MG63 (cell line): ENCODE measurements around the gene INTS11. TPM values are rescaled to one million over a fixed set of nuclear protein-coding genes. Genes with fewer than 3 reads are reported as not detected.

Experiments used
- DNase-seq: peaks from one replicate; pipeline ENCODE4 v3.0.0-alpha.2; 2020
- H3K27me3 ChIP-seq: fragments of 250-450 bp; sonication (Bioruptor Pico); 2 replicates; pipeline ENCODE4 v1.5.1; 2020; ENCODE audit warnings: mild to moderate bottlenecking, moderate library complexity
- H3K36me3 ChIP-seq: fragments of 250-450 bp; sonication (Bioruptor Pico); 2 replicates; pipeline ENCODE4 v1.5.1; 2020; ENCODE audit warnings: mild to moderate bottlenecking, moderate library complexity
- H3K4me3 ChIP-seq: fragments of 250-450 bp; sonication (Bioruptor Pico); 2 replicates; pipeline ENCODE4 v1.5.1; 2020; ENCODE audit warnings: mild to moderate bottlenecking, moderate library complexity
- H3K9me3 ChIP-seq: fragments of 250-450 bp; sonication (Bioruptor Pico); 2 replicates; pipeline ENCODE4 v1.5.1; 2020; ENCODE audit warnings: mild to moderate bottlenecking, moderate library complexity
- total RNA-seq: library from RNA; depleted of rRNA; stranded (reverse); fragments of >200 nt; shearing (Covaris generic); gene quantifications from 2 replicates; pipeline ENCODE4 v1.2.3, GENCODE V29; 2014; ENCODE audit warnings: low replicate concordance

INTS11 gene
- total RNA-seq, 1 experiment from 2014 or later: 70.5 TPM

DNA sequence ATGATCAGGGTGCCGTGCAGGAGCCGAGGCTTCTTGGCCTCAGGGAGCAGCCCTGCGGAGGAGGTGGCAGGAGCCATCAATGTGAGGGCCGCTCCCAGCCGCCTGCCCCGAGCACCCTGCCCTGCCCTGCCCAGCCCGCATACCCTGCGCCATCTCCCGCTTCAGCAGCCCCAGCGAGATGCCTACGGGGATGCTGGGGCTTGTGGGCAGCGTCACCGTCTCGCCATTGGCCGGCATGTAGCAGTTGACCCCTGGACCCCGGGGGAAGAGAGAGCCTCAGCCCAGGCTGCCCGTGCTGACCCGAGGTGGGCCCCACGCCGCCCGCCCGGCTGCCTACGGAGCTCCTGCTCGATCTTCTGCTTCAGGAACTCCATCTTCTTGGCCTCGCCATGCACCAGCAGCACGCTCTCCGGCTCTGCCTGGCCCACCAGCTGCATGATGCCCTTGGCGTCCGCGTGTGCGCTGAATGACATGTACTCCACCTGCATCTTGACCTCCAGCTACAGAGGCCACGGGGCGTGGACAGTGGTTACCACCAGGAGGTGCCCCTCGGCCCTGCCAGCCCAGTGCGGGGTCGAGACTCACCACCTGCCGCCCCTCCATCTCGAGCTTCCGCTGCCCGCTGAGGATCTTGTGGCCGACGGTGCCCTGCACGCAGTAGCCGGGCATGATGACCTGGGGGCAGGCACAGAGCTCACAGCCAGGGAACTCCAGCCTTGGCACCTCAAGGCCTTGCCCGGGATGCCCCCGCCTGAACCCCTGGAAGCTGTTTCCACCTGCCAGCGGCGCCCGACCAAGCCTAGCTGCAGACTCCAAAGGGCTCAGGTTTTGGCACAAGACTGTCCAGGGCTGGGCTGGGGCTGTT lies 11.8 kb downstream of the INTS11 start:
- no peaks in the 10 kb centered on the region for H3K27me3 ChIP-seq
- H3K36me3 ChIP-seq: peaks cover 65% of the 10 kb centered on the region
- no peak overlapping the region for H3K4me3 ChIP-seq
- DNase-seq: no peak
- H3K9me3 ChIP-seq: no peaks in the 10 kb centered on the region

DNA sequence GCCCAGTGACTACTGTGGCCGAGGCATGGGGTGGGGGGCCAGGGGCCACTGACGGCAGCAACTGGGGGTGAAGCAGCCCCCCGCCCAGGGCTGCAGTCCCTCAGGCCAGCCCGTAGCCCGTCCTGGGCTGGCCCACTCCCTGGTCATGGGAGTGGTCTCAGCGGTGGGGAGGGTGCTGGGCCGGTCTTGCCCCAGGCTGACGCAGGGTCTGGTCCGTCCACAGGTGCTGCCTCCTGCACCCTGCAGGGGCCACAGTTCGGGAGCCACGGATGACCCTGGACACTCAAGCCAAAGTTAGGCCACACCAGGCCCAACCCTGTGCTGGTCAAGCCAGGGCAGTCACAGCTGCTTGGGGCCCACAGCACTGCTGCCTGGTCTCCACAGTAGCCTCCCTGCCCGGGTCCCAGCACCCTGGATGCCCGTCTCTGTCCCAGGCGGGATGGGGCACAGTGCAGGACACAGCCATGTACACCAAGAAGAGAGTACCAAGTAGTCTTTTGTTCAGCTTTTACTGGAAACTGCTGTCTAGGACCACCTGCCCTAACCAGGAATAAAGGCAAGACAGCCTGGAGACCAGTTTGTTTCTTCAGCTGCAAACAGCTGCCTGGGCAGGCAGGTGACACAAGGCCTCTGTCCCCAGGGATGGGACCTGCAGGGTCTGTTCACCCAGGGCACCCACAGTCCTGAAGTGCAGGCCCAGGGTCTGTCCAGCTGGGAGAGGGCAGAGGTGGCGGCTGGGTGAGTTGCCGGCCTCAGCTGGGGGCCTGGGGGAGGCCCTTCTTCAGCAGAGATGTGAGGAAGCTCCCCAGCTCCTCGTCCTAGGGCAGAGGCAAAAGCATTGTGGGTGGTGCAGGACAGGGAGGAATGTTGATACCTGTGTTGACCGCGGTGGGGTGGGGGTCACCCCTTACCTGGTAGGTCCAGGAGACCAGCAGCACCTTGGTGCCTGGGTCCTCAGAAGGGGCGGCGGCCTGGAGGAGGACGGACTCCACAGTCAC lies 13.1 kb downstream of the INTS11 start:
- DNase-seq: no peak
- H3K9me3 ChIP-seq: no peaks in the 10 kb centered on the region
- no peak overlapping the region for H3K4me3 ChIP-seq
- H3K27me3 ChIP-seq: no peaks in the 10 kb centered on the region
- peaks cover 55% of the 10 kb centered on the region for H3K36me3 ChIP-seq

DNA sequence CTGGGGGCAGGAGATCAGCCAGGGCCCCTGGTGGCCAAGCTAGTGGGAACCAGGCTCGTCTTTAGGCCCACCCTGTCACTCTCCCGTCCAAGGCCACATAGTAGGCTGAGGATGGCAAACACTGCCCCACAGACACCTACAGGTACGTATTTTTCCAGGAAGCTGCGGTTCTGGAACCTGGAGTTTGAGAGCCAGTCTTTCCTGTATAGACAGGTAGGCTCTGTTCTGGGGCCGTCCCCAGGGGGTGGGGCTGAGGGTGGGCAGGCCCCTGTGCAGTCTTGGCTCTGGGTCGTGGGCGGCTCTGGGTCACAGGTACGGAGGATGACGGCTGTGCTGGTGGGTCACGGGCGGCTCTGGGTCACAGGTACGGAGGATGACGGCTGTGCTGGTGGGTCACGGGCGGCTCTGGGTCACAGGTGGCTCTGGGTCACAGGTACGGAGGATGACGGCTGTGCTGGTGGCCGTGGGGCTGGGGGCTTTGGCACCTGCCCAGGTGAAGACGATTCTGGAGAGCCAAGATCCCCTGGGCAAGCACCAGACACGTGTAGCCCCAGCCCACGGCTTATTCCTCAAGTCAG lies 13.9 kb downstream of the INTS11 start:
- no peak for DNase-seq
- H3K9me3 ChIP-seq: no peaks in the 10 kb centered on the region
- H3K27me3 ChIP-seq: no peaks in the 10 kb centered on the region
- peaks cover 48% of the 10 kb centered on the region for H3K36me3 ChIP-seq
- H3K4me3 ChIP-seq: no peak overlapping the region

DNA sequence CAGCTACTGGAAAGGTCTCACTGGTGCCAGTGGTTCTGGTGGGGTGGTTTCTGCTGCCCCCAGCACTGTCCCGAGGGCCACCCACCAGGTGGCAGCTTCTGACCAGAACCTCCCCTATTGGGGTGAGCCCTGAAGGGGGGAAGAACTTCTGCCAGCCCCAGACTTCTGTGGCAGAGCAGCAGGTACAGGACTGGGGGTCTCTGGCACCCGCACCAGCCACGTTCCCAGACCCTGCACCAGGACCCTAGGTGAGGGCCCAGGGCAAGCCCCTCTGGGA lies 14.4 kb downstream of the INTS11 start:
- no peaks in the 10 kb centered on the region for H3K9me3 ChIP-seq
- DNase-seq: no peak
- H3K4me3 ChIP-seq: no peak overlapping the region; the same call in 1 of the 2 replicates
- peaks cover 47% of the 10 kb centered on the region for H3K36me3 ChIP-seq
- no peaks in the 10 kb centered on the region for H3K27me3 ChIP-seq

DNA sequence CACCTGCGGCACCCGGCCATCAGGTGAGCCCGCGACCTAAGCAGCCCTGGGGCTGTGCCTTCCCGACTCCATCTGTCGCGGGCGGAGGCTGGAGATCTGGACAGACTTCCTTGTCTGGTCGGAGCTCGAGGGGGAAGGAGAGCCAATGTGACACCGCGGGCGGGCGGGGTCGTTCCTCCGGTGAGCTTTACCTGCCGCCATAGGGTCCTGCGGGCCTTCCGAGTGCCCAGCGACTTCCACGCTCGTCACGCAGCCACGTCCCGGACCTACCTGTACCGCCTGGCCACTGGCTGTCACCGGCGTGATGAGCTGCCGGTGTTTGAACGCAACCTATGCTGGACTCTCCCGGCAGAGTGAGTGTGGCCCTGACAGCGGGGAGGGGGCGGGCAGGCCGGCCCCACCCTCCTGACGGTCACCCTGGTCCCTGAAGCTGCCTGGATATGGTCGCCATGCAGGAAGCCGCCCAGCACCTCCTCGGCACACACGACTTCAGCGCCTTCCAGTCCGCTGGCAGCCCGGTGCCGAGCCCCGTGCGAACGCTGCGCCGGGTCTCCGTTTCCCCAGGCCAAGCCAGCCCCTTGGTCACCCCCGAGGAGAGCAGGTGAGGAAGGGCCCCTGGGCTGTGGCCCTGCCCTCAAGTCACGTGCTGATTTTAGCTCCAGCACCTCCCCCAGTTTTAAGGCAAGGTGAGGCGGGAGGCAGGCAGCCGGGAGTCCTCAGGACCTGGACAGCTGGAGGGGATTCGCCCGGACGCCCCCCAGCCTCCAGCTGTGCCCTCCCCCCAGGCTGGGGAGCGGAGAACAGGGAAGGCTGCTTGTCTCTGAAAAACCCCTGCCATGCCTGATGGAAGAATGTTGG lies 15.0 kb downstream of the INTS11 start:
- Histone ChIP-seq H3K27me3 (no peaks in the 10 kb centered on the region), H3K9me3 (no peaks in the 10 kb centered on the region), H3K36me3 (peaks cover 45% of the 10 kb centered on the region), H3K4me3 (peak overlapping the region; percentile 65)
- no peak for DNase-seq

DNA sequence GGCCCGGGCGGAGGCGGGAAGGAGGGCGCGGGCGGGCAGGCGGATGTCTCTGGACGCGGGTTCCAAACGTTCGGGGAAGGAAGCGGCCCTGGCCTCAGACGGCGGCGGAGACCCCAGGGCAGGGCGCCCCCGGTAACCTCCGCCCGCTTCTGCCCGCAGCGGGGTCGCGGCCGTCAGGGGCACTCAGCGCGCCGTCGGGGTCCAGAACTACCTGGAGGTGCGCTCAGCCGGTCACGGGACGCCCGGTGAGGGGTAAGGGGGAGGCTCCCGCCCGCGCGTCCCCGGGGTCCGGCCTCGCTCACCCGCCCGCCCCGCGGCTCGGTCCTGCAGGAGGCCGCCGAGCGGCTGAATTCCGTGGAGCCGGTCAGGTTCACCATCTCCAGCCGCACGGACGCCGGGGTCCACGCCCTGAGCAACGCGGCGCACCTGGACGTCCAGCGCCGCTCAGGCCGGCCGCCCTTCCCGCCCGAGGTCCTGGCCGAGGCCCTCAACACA lies 15.7 kb downstream of the INTS11 start:
- H3K36me3 ChIP-seq: peaks cover 39% of the 10 kb centered on the region
- H3K9me3 ChIP-seq: no peaks in the 10 kb centered on the region
- no peak for DNase-seq
- peak overlapping the region; percentile 65 for H3K4me3 ChIP-seq
- H3K27me3 ChIP-seq: no peaks in the 10 kb centered on the region

DNA sequence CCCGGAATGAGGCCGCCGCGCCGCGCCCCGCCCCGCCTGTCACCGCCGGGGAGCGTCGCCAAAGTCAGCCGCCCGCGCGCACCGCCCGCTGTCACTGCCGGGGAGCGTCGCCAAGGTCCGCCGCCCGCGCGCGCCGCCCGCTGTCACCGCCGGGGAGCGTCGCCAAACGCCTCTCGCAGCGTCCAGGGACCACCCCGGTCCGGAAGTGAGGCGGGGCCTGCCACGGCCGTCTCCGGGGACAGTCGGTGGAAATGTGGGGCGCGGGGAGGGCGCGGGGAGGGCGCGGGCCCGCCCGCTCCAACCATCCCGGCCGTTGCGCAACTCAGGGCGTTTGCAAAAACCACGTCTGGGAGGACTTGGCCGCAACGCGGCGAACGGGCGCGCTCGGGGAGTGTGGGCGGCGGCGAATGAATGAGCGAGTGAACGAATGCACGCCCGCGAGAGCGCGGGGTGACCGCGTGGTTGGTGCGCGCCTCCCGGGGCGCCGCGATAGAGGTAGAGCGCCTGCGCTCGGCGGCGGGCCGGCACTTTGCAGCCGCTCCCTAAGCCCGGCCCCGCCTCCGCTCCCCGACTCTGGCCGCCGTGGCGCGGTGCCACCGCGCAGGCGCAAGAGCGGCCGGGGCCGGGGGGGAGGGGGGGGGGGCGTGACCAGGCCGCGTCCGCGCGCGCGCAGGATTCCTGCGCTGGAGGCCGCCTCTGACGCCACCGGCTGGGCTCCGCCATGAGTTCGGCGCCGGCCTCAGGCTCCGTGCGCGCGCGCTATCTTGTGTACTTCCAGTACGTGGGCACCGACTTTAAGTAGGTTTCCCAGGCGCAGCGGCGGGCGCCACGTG lies 16.3 kb downstream of the INTS11 start, which contains the start of the genes ACAP3 and PUSL1:
ACAP3 (minus strand) TSS at position 8 of the 833 bp plus-strand sequence. CDS start 115 bp downstream, outside the sequence.
PUSL1 (plus strand) TSS at position 675 of the 833 bp plus-strand sequence; CDS start at position 722, 47 bp downstream.
- Histone ChIP-seq H3K9me3 (no peaks in the 10 kb centered on the region), H3K27me3 (no peaks in the 10 kb centered on the region), H3K36me3 (peaks cover 34% of the 10 kb centered on the region), H3K4me3 (peak within 1 kb of the TSS; percentile 65)
- DNase-seq: peak; percentile 93

DNA sequence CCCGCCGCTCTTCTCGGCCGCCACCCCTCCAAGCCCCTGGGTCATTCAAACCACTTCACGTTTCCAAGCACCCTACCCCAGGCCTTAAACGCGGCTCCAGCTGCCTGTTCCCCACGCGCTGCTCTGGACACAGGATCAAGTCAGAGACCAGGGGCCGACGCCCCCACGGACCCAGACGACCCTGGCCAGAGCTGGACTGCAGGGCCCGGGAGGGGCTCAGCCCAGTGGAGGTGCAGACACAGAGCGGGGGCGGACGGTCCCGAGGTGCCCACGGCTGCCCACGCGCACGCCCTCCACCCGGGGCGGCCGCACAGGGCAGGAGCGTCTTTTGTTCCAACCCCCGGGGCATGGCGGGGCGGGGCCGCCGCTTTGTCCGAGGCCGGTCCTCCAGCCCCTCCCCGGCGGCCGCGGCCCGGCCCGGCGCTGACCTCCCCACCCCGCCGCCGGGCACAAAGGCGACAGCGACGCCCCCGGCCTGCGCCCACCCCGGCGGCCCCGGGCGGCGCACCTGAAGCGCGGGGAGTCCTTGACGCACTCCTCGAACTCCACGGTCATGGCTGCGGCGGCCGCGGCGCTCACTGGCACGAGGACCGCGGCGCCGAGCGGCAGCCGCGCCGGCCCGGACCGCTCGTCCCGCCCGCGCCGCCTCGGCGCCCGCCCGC lies 17.1 kb downstream of the INTS11 start:
- H3K4me3 ChIP-seq: peak overlapping the region; percentile 65
- H3K36me3 ChIP-seq: peaks cover 27% of the 10 kb centered on the region
- H3K27me3 ChIP-seq: no peaks in the 10 kb centered on the region
- peak; percentile 60 for DNase-seq
- no peaks in the 10 kb centered on the region for H3K9me3 ChIP-seq

DNA sequence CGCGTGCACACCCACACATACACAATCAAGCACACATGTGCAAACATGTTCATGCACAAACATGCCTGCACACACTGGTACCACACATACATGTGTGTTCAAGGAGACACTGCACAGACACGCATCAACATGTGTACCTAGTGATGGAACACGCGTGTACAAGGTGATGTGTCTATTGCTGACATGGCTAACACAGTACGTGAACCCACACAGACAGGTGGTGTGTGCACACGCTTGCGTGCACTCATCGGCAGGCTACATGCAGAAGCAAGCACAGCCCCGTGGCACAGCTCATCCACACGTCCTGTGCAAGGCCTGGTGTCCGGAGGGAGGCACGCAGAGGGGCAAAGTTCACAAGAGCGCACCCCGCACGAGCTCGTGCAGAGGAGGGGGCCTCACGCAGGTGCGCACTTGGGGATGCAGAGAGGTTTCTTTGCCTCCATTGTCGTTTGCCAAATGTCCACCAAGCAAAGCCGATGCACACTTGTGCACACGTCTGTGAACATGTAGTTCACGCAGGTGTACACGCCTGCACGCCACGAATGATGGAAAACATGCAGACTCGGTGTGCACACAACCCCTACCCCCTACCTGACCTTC lies 17.7 kb downstream of the INTS11 start:
- H3K27me3 ChIP-seq: no peaks in the 10 kb centered on the region
- peaks cover 25% of the 10 kb centered on the region for H3K36me3 ChIP-seq
- H3K4me3 ChIP-seq: peak overlapping the region; percentile 65
- no peak for DNase-seq
- no peaks in the 10 kb centered on the region for H3K9me3 ChIP-seq

DNA sequence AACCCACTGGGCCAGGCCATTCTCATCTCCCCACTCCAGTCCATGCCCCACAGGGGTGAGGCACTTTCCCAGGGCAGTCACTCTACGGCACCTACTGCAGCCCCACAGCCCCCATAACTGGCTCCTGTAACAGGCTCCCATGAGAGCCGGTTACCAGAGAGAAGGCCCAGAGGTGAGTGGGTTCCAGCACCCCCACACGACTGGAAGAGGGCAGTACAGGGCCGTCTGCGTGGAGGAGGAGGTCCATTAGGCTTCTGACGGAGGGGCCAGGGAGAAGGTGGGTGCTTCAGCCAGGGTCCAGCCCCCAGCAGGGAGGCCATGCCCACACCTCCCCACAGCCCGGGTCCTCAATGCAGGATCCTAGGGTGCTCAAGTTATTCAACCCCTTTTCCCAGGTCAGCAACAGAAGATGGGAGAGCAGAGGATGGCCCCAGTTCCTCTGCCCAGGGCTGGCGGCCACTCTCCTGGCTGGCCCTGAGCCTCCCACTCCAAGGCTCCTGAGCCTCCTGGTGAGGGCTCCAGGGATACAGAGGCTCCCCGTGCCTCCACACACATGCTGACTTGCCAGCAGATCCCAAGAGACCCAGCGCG lies 18.3 kb downstream of the INTS11 start:
- H3K36me3 ChIP-seq: peaks cover 19% of the 10 kb centered on the region
- no peaks in the 10 kb centered on the region for H3K27me3 ChIP-seq
- no peak for DNase-seq
- H3K9me3 ChIP-seq: no peaks in the 10 kb centered on the region
- H3K4me3 ChIP-seq: peak overlapping the region; percentile 65

DNA sequence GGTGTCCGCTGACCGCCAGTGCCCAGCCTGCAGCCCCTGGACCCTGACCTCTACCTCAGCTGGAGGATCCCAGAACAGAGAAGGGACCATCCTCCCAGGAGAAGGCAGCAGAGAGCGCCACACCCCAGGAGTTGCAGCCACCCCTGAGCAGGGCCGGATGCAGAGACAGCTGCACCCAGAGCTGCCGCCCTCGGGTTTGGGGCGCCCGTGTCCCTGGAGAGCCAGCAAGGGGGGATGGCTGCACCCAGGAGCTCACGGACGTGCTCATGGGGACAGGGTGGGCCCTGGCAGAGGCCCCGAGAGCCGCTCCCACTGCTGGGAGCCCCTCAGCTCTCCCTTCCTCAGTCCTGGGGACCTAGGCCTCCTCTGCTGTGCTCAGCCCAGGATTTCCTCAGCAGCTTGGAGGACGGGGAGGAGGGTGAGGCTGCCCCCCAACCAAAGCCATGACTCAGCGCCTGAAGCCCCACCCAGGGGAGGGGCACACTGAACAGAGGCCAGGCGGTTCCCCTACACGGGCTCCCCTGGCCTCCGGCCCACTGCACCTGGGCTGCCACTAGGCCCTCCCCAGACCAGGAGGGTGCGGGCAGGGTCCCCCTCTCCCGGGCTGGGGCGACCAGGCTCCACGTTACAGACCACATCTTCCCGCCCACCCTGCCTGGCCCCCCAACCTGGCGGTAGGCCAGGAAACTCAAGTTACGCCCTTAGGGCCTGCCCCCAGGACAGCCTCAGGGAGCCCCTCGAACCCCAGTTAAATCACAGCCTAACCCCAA lies 19.0 kb downstream of the INTS11 start:
- Histone ChIP-seq H3K9me3 (no peaks in the 10 kb centered on the region), H3K4me3 (no peak overlapping the region; the same call in 1 of the 2 replicates), H3K36me3 (peaks cover 13% of the 10 kb centered on the region), H3K27me3 (no peaks in the 10 kb centered on the region)
- DNase-seq: peak; percentile 55

DNA sequence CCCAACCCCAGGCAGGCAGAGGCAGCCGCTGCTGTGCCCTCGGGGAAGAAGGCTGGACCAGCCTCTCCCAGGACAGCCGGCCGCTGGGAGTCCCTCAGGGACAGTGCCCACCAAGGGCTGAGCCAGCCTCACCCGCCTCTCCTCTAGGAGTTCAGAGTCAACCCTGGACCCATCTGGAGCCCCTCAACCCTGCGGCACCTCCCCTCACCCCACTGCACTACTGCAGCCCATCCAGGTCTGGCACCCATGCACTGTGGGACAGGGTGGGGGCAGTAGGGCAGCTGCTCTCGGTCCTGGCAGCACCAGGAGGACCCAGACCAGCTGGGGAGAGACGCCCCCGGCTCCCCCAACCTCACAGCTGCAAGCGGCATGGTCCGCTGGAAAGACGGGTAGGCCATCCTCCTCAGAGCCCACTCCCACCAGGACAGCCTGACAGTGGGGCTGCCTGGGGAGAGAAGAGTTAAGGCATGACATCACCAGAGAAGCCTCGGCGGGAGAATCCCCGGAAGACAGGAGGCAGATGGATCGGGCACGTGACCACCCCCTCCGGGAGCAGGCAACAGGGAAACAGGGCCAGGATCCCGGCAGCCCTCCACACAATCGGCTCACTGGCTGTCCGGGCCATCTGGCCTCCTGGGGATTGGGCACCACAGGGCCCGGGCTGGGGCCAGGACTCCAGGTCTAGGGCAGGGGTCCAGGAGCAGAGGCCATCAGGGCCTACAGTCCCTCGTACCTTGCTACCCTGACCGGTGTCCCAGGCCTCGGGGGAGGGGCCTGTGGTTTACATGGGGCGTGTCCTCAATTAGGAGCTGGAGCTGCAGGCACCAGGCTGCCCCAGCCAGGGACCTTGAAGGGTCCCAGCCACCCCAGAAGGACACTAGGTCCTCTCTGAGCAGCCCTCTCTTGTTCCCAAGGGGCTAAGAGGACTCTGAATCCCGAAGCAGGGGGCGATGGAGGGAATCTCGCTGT lies 19.8 kb downstream of the INTS11 start:
- Histone ChIP-seq H3K27me3 (no peaks in the 10 kb centered on the region), H3K9me3 (no peaks in the 10 kb centered on the region), H3K4me3 (no peak overlapping the region), H3K36me3 (peaks cover 5% of the 10 kb centered on the region)
- DNase-seq: peak; percentile 59
